Kidney (tissue), 14 donors: Measurements from ENCODE around the gene PRTN3. TPM values are rescaled to one million over a fixed set of nuclear protein-coding genes. Genes with fewer than 3 reads are reported as not detected.

Source experiments
- DNase-seq, 5 donors: peaks; one replicate each; pipeline ENCODE4 v3.0.0-alpha.2; 2013 to 2020
- FAIRE-seq: peaks from 2 replicates; lab custom pipeline; 2012; peaks lifted over from hg19 to GRCh38; lab: Jason Lieb, UNC
- H3K27ac ChIP-seq, 2 donors: one replicate each; pipeline ENCODE4 v1.7.0; 2013; ENCODE audit warnings: low read depth in 2 of 2, low read length in 2 of 2, inconsistent platforms in 1 of 2
- H3K27me3 ChIP-seq: one replicate; pipeline ENCODE4 v1.7.1; 2013; ENCODE audit warnings: low read length, inconsistent platforms; ENCODE audit not compliant: control insufficient read depth, insufficient read depth
- H3K36me3 ChIP-seq, 3 donors: one replicate each; pipeline versions ENCODE4 v1.7.0 to v1.7.1; 2013; ENCODE audit warnings: low read length in 3 of 3, control low read depth in 1 of 3, inconsistent platforms in 1 of 3; ENCODE audit not compliant: insufficient read depth in 3 of 3, control insufficient read depth in 2 of 3
- H3K4me1 ChIP-seq, 3 donors: one replicate each; pipeline versions ENCODE4 v1.7.0 to v1.7.1; 2013; ENCODE audit warnings: low read length in 3 of 3, inconsistent platforms in 1 of 3, low read depth in 1 of 3; ENCODE audit not compliant: control insufficient read depth in 2 of 3, insufficient read depth in 2 of 3
- H3K4me3 ChIP-seq, 3 donors: one replicate each; pipeline versions ENCODE4 v1.7.0 to v1.8.1; 2013; ENCODE audit warnings: low read length in 3 of 3, control low read depth in 1 of 3, inconsistent platforms in 1 of 3
- H3K9ac ChIP-seq, 3 donors: one replicate each; pipeline versions ENCODE4 v1.7.0 to v1.7.1; 2013; ENCODE audit warnings: low read length in 3 of 3, control low read depth in 1 of 3, inconsistent platforms in 1 of 3
- H3K9me3 ChIP-seq, 3 donors: one replicate each; pipeline versions ENCODE4 v1.7.0 to v1.7.1; 2013; ENCODE audit warnings: low read length in 3 of 3, control low read depth in 1 of 3, inconsistent platforms in 1 of 3; ENCODE audit not compliant: control insufficient read depth in 2 of 3, insufficient read depth in 1 of 3
- intact Hi-C: fragments of 100-400 bp; cut with DNase I; formaldehyde crosslinking; loops from one replicate; pipeline ENCODE4 v1.11.1; 2022
- polyA plus RNA-seq: library from polyadenylated mRNA; stranded (reverse); fragments of 350-450 nt; fragmentation: Illumina TruSeq; extraction: RNeasy Lipid Tissue Mini Kit (QIAGEN cat#74804); gene quantifications from one replicate; pipeline ENCODE4 v1.2.3, GENCODE V29; 2014; ENCODE audit warnings: low read depth, low replicate concordance; ENCODE audit not compliant: insufficient read depth
- total RNA-seq: library from RNA; stranded (reverse); fragmentation: NEBNext Ultra II Directional; extraction: Animal tissue kit (Norgen Biotek cat#: 25700); gene quantifications from one replicate; pipeline ENCODE4 v1.2.1, GENCODE V29; 2021
- TF ChIP-seq, protein P1 (sequence below): IDR thresholded peaks from 3 replicates; pipeline ENCODE4 v1.5.1; 2012; ENCODE audit warnings: mild to moderate bottlenecking, moderate library complexity, borderline replicate concordance; ENCODE audit not compliant: insufficient read depth; ENCODE audit errors: extremely low read depth
- donor health status: control.
- donor health status: control.
- donor health status: control.
- donor health status: control.
- donor health status: control.
- donor health status: DM: yes; HTN: yes; CAD: no.
- donor health status: Normal renal cell carcinoma (clear cell type).

The PRTN3 gene
- total and polyA plus RNA-seq, 2 donors from 2014 or later = not detected

- TF ChIP-seq, protein P1, sequence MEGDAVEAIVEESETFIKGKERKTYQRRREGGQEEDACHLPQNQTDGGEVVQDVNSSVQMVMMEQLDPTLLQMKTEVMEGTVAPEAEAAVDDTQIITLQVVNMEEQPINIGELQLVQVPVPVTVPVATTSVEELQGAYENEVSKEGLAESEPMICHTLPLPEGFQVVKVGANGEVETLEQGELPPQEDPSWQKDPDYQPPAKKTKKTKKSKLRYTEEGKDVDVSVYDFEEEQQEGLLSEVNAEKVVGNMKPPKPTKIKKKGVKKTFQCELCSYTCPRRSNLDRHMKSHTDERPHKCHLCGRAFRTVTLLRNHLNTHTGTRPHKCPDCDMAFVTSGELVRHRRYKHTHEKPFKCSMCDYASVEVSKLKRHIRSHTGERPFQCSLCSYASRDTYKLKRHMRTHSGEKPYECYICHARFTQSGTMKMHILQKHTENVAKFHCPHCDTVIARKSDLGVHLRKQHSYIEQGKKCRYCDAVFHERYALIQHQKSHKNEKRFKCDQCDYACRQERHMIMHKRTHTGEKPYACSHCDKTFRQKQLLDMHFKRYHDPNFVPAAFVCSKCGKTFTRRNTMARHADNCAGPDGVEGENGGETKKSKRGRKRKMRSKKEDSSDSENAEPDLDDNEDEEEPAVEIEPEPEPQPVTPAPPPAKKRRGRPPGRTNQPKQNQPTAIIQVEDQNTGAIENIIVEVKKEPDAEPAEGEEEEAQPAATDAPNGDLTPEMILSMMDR = no peak
- Histone ChIP-seq H3K27me3 (no peaks in the 10 kb centered on the region), H3K9me3 (no peaks in the 10 kb centered on the region), H3K4me1 (peaks cover 0 to 2% (median 0%) of the 10 kb centered on the region in 3 donors), H3K36me3 (peaks cover 0 to 4% (median 3%) of the 10 kb centered on the region in 3 donors), H3K4me3 (peak within 1 kb of the TSS; percentile 61 to 81 (median 69)), H3K9ac (peak within 1 kb of the TSS; percentile 61 to 73 (median 67)), H3K27ac (peak within 1 kb of the TSS; percentile 91 to 98)
- intact Hi-C loops = no loop called here
- FAIRE-seq (peak; percentile 51), DNase-seq (peak; percentile 94 to 97 (median 97))
Observed at GRCh38 chr19:892894-893689, 52.3 kb downstream of the PRTN3 start, which contains the start of the genes MED16 and RNU6-9. Gene MED16, minus strand, starts transcription at chr19:893187. Its CDS starts 2,056 bp downstream, at chr19:891131. Gene RNU6-9, plus strand, starts transcription at chr19:893484.

DNA sequence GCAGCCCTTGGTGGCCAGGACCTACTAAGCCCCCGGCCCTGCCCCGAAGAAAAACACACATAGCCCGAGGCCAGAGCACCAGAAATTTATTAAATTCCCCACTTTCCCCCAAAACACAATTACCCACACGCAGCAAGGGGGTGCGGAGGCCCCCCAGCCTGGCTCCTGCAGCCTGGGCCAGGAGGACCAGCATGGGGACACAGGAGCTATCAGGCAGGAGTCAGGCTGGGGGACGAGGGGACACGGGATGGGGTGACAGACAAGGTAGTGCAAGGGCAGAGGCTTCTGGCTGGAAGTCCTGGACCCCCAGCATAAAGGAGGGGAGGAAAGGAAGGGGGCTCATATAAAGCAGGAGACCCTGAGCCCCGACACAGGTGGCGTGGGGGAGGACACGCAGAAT is 55.6 kb downstream of the PRTN3 start:
- no peaks in the 10 kb centered on the region for H3K9me3 ChIP-seq
- H3K4me1 ChIP-seq = peaks cover 0 to 2% (median 0%) of the 10 kb centered on the region in 3 donors
- TF ChIP-seq, protein P1 = no peak
- H3K36me3 ChIP-seq = no peaks in the 10 kb centered on the region
- H3K27me3 ChIP-seq = no peaks in the 10 kb centered on the region
- no peak for FAIRE-seq
- H3K4me3 ChIP-seq = no peak overlapping the region
- no peak for DNase-seq
- no peak overlapping the region for H3K27ac ChIP-seq
- no peak overlapping the region for H3K9ac ChIP-seq
- intact Hi-C loops = no loop called here

DNA sequence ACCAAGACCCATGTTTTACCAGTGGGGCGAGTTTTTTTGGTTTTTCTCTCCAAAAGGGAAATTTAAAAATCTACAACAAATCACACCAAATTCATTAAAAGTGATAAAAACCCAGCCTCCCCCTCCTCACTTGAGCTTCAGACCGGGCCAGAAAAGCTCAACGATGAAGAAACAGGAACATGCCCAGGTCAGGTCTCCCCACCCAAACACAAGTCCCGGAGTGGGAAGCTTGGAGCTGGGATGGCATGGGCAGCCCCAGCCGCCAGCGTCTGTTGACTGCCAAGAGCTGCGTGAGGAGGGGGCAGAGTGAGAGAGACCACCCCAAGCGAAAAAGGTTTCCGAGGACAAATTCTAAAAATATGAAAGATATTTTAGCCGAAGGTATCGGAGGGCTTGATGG is 56.2 kb downstream of the PRTN3 start:
- no peaks in the 10 kb centered on the region for H3K4me1 ChIP-seq
- H3K27me3 ChIP-seq = no peaks in the 10 kb centered on the region
- intact Hi-C loops = no loop called here
- DNase-seq (no peak), FAIRE-seq (no peak)
- no peaks in the 10 kb centered on the region for H3K36me3 ChIP-seq
- H3K9ac ChIP-seq = no peak overlapping the region
- no peaks in the 10 kb centered on the region for H3K9me3 ChIP-seq
- TF ChIP-seq, protein P1 = no peak
- H3K27ac ChIP-seq = no peak overlapping the region
- H3K4me3 ChIP-seq = no peak overlapping the region
